HG03064 (cell line): ENCODE measurements around the gene PRKCE.

Source experiments
- ATAC-seq: cut with Tn5 transposase; IDR thresholded peaks from one replicate; pipeline ENCODE4 v1.9.1; 2021; ENCODE audit warnings: low read depth; ENCODE audit not compliant: unreplicated experiment

Gene PRKCE

DNA sequence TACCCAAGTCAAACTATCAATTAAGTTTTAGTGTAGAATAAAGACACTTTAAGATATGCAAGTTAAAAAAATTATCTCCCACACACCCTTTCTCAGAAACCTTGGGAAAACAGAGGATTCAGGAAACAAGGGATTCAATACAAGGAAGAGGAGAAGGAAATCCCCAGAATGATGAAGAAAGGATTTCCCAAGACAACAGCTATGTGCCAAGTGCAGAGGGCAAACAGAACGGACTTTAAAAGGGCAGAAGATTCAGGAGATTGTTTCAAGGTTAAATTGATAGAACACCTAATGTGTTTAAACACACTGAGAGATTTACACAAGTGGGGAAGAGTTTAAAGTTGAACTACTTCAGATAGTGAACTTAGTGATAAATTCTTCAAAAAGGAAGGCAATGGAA is 574.3 kb downstream of the PRKCE start:
- no peak for ATAC-seq

DNA sequence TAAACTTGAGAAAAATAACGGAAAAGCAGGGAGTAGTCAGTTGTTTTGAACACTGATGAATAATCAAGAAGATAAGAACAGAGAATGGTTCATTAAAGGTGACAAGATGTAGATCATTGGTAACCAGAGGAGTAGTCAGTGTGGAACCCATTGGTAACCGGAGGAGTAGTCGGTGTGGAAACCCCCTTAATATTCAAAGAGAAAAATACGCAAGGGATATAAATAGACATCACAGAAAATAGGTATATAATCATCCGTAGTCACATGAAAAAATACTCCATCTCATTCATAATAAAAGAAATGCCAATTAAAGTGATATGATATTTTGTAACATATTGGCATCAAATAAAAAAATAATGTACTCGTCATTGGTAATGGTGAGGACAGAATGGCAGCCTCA is 575.1 kb downstream of the PRKCE start:
- no peak for ATAC-seq

GRCh38 chr2:46227022-46227421 is 575.5 kb downstream of the PRKCE start:
- no peak for ATAC-seq

- no peak for ATAC-seq
These were observed 576.3 kb downstream of the PRKCE start for GRCh38 chr2:46227674-46228289.

DNA sequence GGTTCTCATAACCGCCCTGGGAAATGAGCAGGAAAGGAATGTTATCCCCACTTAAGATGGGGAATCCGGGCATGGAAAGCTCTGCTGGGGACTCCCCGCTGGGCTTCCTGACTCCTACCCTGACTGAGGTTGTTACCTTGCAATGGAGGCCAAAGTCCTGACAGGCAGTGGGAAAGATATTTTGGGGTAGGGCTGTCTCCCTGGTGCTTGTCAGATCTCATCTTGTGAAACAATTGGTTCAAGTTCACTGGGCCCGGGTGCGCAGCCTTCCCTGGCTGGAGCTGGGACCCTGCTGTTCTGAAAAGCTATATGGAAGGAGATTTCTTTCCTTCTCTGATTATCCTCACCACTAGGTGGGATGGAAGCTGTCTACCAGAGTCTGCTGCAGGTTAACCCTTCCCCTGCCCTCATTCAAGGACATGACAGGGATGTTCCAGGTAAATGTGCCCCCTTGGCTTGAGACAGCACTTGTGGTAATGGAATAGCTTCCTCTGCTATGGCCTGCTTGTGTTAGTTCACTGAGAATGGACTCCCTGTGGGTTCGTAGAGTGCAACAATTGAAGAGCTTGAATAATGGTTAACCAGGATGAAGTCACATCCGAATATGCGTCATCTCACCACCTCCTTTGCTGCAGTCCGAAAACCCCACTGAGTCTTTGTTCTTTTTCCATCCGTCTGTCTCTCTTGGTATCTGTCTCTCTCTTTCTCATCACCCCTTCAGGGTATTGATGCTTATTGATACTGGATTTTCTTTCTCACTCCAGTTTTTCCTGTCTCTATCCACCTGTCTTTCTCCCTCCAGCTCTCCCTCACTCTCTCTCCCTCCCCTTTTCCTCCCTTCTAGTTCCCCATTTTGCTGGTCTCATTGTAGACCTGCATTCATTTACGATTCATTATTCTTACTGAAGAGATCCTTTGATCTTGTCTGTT is 577.9 kb downstream of the PRKCE start:
- ATAC-seq = peak; percentile 54

DNA sequence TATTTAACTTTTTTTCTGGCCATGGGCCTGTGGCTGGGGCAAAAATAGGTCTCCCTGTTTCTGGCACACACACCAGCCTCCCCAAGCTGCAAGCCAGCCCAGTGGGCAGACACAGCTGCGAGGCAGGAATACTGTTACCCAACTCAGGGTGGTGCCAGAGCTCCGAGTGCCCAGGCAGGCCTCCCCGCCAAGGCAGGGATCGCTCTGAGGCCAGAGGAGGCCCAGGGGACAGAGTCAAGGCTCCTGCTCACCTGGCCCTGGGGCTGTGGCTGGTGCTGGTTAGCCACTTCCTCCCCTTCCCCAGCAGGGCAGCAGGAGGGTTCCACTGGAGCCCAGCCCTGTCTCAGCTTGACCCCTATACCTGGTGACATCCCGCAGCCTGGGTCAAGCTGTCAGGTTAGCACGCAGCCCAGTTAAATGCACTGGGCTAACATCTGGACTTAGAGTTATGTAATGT is 578.7 kb downstream of the PRKCE start:
- peak; percentile 56 for ATAC-seq

GRCh38 chr2:46230677-46231425 is 579.4 kb downstream of the PRKCE start:
- no peak for ATAC-seq

- ATAC-seq = no peak
These were observed 580.2 kb downstream of the PRKCE start for GRCh38 chr2:46231721-46232120.

GRCh38 chr2:46232860-46233259 is 581.4 kb downstream of the PRKCE start:
- ATAC-seq = no peak

DNA sequence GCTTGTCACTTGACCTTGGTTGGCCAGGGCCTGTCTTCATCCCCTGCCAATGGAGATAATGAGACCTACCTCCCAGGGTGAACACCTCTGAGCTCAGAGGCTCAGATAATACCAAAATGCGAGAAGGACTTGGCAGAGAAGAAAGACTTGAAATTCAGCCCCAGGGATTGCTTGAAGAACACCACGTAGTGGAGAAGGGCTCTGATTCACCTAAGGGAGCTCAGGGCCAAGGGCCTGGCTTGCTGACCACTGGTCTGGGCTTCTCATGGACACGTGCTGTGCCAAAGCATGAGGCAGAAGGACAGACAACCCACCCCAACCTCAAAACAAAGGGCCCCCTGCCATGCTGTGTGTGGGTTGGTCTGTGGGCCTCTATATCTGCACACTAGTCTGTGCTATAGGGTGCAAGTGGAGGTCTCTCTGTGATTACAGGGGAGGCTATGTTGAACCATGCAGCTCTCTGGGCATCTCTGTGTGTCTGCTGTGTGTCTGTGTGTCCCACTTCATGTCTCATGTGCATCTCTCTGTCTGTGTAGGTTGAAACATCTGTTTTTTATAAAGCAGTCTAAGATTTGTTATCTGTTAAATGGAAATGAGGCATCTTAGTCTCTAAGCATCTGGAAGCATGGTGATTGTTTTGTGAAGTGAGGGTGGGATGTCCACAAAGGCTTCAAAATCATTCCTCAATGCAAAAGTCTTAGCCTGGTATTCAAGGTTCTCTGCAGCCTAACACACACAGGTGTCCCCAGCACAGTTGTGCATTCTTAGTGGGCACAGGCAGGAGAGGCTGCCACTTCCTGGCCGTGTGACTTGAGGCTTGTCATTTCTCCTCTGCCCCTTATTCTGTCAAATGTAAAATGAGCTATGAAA is 584.8 kb downstream of the PRKCE start:
- no peak for ATAC-seq

GRCh38 chr2:46236876-46237859 is 585.7 kb downstream of the PRKCE start:
- ATAC-seq = no peak
